ENCODE measurements around the gene SEC61A2. TPM values are rescaled to one million over a fixed set of nuclear protein-coding genes. Genes with fewer than 3 reads are reported as not detected.
A peak's percentile ranks its signal among the peaks of the same experiment; 100 is the strongest.
"Not testable (repeated sequence)": the region's sequence is repeated elsewhere in the genome, so short reads cannot be mapped to it uniquely, and the experiment has no call there.

Gene SEC61A2
- total RNA-seq, result 12.0 and 13.9 TPM in 2 replicates
- long read RNA-seq, transcript SEC61A2-201 (12 exons, 1,893 nt), result major isoform, 20 of 30 reads
- long read RNA-seq, partial matches to known transcripts, result 1 of 30 reads
- long read RNA-seq, other reads (novel, unspliced or antisense), result 9 of 30 reads

DNA sequence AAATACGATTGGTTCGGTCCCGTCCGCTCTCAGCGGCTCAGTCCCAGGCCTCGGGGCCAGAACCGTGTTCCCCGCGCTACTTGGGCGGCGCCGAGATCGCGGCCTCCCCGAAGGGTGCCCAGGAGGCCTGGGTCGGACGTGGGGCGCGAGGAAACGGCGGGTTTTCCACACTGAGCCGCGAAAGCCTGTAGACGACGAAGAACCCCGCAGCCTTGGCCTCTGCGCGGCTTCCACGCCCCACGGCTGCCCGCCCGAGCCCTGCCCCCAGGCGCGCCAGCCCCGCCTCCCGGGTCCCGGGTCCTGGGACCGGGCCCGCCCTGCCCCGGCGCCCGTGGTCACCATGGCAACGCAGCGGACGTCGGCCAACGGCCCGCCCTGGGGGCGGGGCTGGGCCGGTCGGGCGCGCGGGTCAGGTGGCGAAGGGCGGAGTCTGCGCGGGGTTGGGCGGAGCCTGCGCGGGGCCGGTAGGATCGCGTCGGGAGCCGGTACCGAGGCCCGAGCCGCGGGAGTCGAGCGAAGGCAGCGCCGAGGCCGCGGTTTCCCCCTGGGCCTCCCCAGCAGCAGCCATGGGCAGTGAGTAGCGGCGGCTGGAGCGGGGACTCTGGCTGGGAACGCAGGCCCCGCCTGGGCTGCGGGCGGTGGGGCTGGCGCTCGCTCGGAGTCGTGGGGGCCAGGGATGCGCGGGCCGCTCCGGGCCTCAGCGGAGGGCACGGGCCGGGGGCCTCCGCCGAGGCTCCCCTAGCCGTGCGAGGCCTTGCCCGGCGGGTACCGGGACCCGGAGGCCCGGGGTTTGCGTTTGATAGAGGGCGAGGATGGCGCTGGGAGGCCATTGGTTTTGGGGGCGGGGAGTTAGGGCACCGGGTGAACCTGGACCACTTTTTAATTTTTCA lies at the start of gene SEC61A2:
SEC61A2 (plus strand) TSS at position 456 of the 890 bp plus-strand sequence; CDS start at position 567, 111 bp downstream.
- Mint-ChIP-seq H3K36me3 (ENCODE audit: unreplicated experiment) (peaks cover 5% of the 10 kb centered on the region), H3K4me1 (ENCODE audit: unreplicated experiment) (peaks cover 12% of the 10 kb centered on the region), H3K9me3 (ENCODE audit: unreplicated experiment) (no peaks in the 10 kb centered on the region), H3K27me3 (ENCODE audit: unreplicated experiment) (no peaks in the 10 kb centered on the region), H3K27ac (ENCODE audit: unreplicated experiment) (peak within 1 kb of the TSS; percentile 87), H3K4me3 (ENCODE audit: unreplicated experiment) (peak within 1 kb of the TSS; percentile 82)
- DNase-seq (ENCODE audit: extremely low spot score, unreplicated experiment), result peak; percentile 99
- TF ChIP-seq, protein P1, sequence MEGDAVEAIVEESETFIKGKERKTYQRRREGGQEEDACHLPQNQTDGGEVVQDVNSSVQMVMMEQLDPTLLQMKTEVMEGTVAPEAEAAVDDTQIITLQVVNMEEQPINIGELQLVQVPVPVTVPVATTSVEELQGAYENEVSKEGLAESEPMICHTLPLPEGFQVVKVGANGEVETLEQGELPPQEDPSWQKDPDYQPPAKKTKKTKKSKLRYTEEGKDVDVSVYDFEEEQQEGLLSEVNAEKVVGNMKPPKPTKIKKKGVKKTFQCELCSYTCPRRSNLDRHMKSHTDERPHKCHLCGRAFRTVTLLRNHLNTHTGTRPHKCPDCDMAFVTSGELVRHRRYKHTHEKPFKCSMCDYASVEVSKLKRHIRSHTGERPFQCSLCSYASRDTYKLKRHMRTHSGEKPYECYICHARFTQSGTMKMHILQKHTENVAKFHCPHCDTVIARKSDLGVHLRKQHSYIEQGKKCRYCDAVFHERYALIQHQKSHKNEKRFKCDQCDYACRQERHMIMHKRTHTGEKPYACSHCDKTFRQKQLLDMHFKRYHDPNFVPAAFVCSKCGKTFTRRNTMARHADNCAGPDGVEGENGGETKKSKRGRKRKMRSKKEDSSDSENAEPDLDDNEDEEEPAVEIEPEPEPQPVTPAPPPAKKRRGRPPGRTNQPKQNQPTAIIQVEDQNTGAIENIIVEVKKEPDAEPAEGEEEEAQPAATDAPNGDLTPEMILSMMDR (IDR thresholded peaks at IDR 0.05), result no peak

DNA sequence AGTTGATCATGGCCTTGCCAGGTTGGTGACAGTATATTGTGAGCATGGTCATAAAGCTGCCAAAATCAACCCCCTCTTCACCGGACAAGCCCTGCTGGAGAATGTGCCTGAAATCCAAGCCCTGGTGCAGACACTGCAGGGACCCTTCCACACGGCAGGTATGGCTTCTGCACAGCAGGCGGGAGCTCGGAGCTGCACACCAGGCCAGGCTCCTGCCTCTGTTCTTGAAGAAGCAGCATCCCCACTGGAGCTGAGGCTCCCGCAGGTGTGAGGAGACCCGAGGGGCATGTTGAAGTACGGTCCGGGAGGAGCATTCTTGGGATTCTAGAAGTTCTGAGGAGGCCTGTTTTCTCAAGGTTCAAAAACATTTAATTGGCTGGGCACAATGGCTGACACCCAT lies 48.0 kb upstream of the SEC61A2 start:
- no peaks in the 10 kb centered on the region for H3K4me1 Mint-ChIP-seq (ENCODE audit: unreplicated experiment)
- no peak for DNase-seq (ENCODE audit: extremely low spot score, unreplicated experiment)
- no peaks in the 10 kb centered on the region for H3K9me3 Mint-ChIP-seq (ENCODE audit: unreplicated experiment)
- H3K4me3 Mint-ChIP-seq (ENCODE audit: unreplicated experiment), result no peak overlapping the region
- H3K27ac Mint-ChIP-seq (ENCODE audit: unreplicated experiment), result no peak overlapping the region
- peaks cover 14% of the 10 kb centered on the region for H3K36me3 Mint-ChIP-seq (ENCODE audit: unreplicated experiment)
- H3K27me3 Mint-ChIP-seq (ENCODE audit: unreplicated experiment), result no peaks in the 10 kb centered on the region
- TF ChIP-seq, protein P1 (IDR thresholded peaks at IDR 0.05), result no peak

DNA sequence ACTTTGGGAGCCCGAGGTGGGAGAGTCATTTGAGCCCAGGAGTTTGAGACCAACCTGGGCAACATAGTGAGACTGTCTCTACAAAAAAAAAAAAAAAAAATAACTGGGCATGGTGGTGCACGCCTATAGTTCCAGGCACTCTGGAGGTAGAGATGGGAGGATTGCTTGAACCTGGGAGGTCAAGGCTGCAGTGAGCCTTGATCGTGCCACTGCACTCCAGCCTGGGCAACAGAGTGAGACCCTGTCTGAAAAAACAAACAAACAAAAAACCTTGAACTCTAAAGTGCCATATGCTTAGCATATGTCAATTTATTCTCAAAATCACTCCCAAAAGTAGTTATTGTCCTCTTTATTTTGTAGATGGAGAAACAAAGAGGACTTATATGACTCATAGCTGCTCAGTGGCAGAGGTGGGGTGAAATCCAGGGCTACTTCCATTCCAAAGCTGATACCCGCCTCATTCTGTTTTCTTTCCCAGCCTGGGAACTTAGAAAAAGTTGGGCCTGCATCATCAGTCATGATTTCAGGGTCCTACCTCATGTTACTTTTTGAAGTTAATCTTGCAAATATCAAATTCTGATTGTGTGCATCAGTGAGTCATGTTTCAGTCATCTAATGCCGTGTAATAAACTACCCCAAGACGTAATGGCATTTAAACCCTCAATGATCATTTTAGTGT lies 47.5 kb upstream of the SEC61A2 start:
- Mint-ChIP-seq H3K27ac (ENCODE audit: unreplicated experiment) (no peak overlapping the region), H3K4me1 (ENCODE audit: unreplicated experiment) (no peaks in the 10 kb centered on the region), H3K36me3 (ENCODE audit: unreplicated experiment) (peaks cover 17% of the 10 kb centered on the region), H3K27me3 (ENCODE audit: unreplicated experiment) (no peaks in the 10 kb centered on the region), H3K4me3 (ENCODE audit: unreplicated experiment) (no peak overlapping the region), H3K9me3 (ENCODE audit: unreplicated experiment) (no peaks in the 10 kb centered on the region)
- DNase-seq (ENCODE audit: extremely low spot score, unreplicated experiment), result no peak
- TF ChIP-seq, protein P1 (IDR thresholded peaks at IDR 0.05), result no peak

DNA sequence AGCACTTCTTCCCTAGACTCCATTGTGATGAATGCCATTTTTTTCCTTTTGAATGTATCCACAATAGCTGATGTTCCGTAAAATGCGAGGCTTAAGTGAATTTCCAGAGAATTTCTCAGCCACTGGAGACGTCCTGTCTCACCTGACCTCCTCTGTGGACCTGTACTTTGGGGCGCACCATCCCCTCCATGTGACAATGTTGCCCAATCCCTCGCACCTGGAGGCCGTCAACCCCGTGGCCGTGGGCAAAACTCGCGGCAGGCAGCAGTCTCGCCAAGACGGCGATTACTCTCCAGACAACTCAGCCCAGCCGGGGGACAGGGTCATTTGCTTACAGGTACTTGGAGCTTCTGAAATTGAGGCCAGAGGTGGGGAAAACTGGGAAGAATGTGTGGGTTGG lies 40.6 kb upstream of the SEC61A2 start:
- TF ChIP-seq, protein P1 (IDR thresholded peaks at IDR 0.05), result no peak
- Mint-ChIP-seq H3K4me1 (ENCODE audit: unreplicated experiment) (no peaks in the 10 kb centered on the region), H3K4me3 (ENCODE audit: unreplicated experiment) (no peak overlapping the region), H3K36me3 (ENCODE audit: unreplicated experiment) (peaks cover 40% of the 10 kb centered on the region), H3K27ac (ENCODE audit: unreplicated experiment) (no peak overlapping the region), H3K27me3 (ENCODE audit: unreplicated experiment) (no peaks in the 10 kb centered on the region), H3K9me3 (ENCODE audit: unreplicated experiment) (no peaks in the 10 kb centered on the region)
- DNase-seq (ENCODE audit: extremely low spot score, unreplicated experiment), result no peak

DNA sequence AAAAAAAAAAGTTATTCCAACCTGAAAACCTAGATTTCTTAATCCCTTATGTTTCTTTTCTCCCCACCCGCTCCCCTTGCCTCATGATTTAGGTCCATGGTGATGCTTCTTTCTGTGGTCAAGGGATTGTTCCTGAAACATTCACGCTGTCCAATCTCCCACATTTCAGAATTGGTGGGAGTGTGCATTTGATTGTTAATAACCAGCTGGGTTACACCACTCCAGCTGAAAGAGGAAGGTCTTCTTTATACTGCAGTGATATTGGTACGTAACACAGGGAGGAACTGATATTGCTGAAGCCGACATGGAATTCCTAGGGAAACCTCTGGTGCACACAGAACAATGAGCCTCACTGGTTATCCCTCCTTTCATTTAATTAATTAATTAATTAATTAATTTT lies 38.1 kb upstream of the SEC61A2 start:
- Mint-ChIP-seq H3K27me3 (ENCODE audit: unreplicated experiment) (no peaks in the 10 kb centered on the region), H3K4me3 (ENCODE audit: unreplicated experiment) (no peak overlapping the region), H3K4me1 (ENCODE audit: unreplicated experiment) (no peaks in the 10 kb centered on the region), H3K9me3 (ENCODE audit: unreplicated experiment) (no peaks in the 10 kb centered on the region), H3K36me3 (ENCODE audit: unreplicated experiment) (peaks cover 37% of the 10 kb centered on the region), H3K27ac (ENCODE audit: unreplicated experiment) (no peak overlapping the region)
- no peak for DNase-seq (ENCODE audit: extremely low spot score, unreplicated experiment)
- TF ChIP-seq, protein P1 (IDR thresholded peaks at IDR 0.05), result no peak

DNA sequence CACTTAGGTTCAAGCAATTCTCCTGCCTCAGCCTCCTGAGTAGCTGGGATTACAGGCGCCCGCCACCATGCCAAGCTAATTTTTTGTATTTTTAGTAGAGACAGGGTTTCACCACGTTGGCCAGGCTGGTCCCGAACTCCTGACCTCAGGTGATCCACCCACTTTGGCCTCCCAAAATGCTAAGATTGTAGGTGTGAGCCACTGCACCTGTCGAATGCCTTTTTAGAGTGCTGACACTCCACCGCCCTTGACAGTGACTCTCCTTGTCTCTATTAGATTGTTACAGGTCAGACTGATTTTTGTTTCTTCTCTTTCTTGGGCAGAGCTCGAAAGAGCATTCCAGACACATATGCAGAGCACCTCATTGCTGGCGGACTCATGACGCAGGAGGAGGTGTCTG lies 32.1 kb upstream of the SEC61A2 start:
- peaks cover 31% of the 10 kb centered on the region for H3K36me3 Mint-ChIP-seq (ENCODE audit: unreplicated experiment)
- H3K4me3 Mint-ChIP-seq (ENCODE audit: unreplicated experiment); H3K27me3 Mint-ChIP-seq (ENCODE audit: unreplicated experiment); H3K27ac Mint-ChIP-seq (ENCODE audit: unreplicated experiment); DNase-seq (ENCODE audit: extremely low spot score, unreplicated experiment); H3K9me3 Mint-ChIP-seq (ENCODE audit: unreplicated experiment); H3K4me1 Mint-ChIP-seq (ENCODE audit: unreplicated experiment): not testable (repeated sequence)
